ENCODE data around the gene BCAR3. TPM values are rescaled to one million over a fixed set of nuclear protein-coding genes. Genes with fewer than 3 reads are reported as not detected.

BCAR3 gene
- total RNA-seq, 2 donors from 2014 or later: 32.7 to 48.7 TPM

DNA sequence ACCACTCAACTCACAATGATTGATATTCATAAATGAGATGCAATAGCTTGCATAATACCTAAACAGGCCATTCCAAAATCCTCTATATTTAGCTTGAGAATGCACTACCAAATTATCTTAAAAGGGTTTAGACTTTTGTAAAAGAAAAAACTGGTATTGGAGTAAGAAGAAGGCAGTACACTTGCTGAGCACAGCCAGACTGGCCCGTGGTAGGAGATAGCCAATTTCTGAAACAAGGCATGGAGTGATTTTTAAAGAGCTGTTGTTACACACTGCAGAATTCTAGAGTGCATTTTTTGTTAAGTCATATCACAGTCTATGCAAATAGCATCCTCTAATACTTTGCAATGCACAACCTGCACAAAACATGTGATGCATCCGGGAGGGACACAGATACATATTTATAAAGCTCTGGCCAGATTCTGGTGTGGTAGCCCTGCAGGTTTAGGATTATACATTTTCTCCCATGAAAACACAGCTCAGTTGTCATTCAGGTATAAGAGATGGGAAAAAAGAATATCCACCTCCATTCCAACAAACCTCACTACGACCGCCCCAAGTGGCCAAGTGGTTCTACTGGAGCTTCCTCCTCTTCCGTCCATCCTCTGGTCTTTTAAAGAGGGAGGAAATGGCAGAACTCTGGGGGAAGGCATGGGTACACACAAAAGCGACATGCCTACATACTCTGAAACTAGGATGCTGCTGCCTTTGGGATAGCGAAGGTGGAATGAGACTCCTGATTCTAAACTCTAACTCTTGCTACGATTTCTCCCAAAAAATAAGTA is 40.8 kb downstream of the BCAR3 start:
- Mint-ChIP-seq H3K4me1 (peaks cover 31% of the 10 kb centered on the region), H3K36me3 (ENCODE audit: low read depth) (peaks cover 68% of the 10 kb centered on the region), H3K27ac (no peak overlapping the region), H3K27me3 (ENCODE audit: insufficient read depth) (no peaks in the 10 kb centered on the region), H3K4me3 (no peak overlapping the region), H3K9me3 (no peaks in the 10 kb centered on the region)
- H3K9me3 ChIP-seq (ENCODE audit: control insufficient read depth, low read length): peaks cover 20% of the 10 kb centered on the region
- H3K4me3 ChIP-seq (ENCODE audit: low read length): no peak overlapping the region
- TF ChIP-seq, protein P1, sequence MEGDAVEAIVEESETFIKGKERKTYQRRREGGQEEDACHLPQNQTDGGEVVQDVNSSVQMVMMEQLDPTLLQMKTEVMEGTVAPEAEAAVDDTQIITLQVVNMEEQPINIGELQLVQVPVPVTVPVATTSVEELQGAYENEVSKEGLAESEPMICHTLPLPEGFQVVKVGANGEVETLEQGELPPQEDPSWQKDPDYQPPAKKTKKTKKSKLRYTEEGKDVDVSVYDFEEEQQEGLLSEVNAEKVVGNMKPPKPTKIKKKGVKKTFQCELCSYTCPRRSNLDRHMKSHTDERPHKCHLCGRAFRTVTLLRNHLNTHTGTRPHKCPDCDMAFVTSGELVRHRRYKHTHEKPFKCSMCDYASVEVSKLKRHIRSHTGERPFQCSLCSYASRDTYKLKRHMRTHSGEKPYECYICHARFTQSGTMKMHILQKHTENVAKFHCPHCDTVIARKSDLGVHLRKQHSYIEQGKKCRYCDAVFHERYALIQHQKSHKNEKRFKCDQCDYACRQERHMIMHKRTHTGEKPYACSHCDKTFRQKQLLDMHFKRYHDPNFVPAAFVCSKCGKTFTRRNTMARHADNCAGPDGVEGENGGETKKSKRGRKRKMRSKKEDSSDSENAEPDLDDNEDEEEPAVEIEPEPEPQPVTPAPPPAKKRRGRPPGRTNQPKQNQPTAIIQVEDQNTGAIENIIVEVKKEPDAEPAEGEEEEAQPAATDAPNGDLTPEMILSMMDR (conservative IDR thresholded peaks at IDR 0.05): peak; percentile 35
- H3K36me3 ChIP-seq (ENCODE audit: control insufficient read depth, insufficient read depth, low read length): peaks cover 84% of the 10 kb centered on the region
- no peak overlapping the region for H3K27ac ChIP-seq (ENCODE audit: low read depth, low read length)
- no peaks in the 10 kb centered on the region for H3K27me3 ChIP-seq (ENCODE audit: control insufficient read depth, insufficient read depth, low read length, poor library complexity, severe bottlenecking)
- H3K9ac ChIP-seq (ENCODE audit: extremely low read depth, low read length, poor library complexity, severe bottlenecking): no peak overlapping the region
- WGBS, 2 experiments (ENCODE audit: insufficient coverage in 1 of 2, insufficient read length in 1 of 2): 96 to 99% methylated on average over 7 to 8 of the region's 8 CpGs
- no peak for DNase-seq
- peaks cover 16% of the 10 kb centered on the region for H3K4me1 ChIP-seq (ENCODE audit: control insufficient read depth, insufficient read depth, low read length)

DNA sequence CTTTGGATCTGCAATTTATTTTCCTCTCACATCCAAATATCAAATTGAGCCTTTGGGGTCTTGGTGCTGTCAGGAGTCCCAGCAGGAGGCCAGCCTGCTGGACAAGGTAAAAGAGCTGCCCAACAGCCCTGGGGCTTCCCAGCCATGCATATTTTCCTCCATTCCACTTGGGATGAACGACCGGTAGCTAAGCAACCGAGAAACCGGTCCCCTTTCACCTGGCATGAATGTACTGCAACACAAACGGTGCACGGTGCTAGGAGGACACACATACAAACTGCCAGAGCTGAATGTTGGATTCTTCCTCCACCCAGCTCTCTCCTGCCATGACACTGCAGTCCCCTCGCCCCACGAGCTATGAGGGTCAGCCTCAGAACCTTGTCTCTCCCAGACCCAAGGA is 42.7 kb downstream of the BCAR3 start:
- H3K27me3 ChIP-seq (ENCODE audit: control insufficient read depth, insufficient read depth, low read length, poor library complexity, severe bottlenecking): no peaks in the 10 kb centered on the region
- peaks cover 4% of the 10 kb centered on the region for H3K4me1 ChIP-seq (ENCODE audit: control insufficient read depth, insufficient read depth, low read length)
- Mint-ChIP-seq H3K9me3 (no peaks in the 10 kb centered on the region), H3K36me3 (ENCODE audit: low read depth) (peaks cover 86% of the 10 kb centered on the region), H3K27me3 (ENCODE audit: insufficient read depth) (no peaks in the 10 kb centered on the region), H3K4me1 (peaks cover 17% of the 10 kb centered on the region), H3K27ac (no peak overlapping the region), H3K4me3 (no peak overlapping the region)
- H3K36me3 ChIP-seq (ENCODE audit: control insufficient read depth, insufficient read depth, low read length): peaks cover 90% of the 10 kb centered on the region
- H3K9ac ChIP-seq (ENCODE audit: extremely low read depth, low read length, poor library complexity, severe bottlenecking): no peak overlapping the region
- H3K9me3 ChIP-seq (ENCODE audit: control insufficient read depth, low read length): peaks cover 32% of the 10 kb centered on the region
- TF ChIP-seq, protein P1 (conservative IDR thresholded peaks at IDR 0.05): no peak
- no peak for DNase-seq
- WGBS, 2 experiments (ENCODE audit: insufficient coverage in 1 of 2, insufficient read length in 1 of 2): 65 to 82% methylated on average over 6 to 8 of the region's 8 CpGs
- H3K4me3 ChIP-seq (ENCODE audit: low read length): no peak overlapping the region
- H3K27ac ChIP-seq (ENCODE audit: low read depth, low read length): no peak overlapping the region

DNA sequence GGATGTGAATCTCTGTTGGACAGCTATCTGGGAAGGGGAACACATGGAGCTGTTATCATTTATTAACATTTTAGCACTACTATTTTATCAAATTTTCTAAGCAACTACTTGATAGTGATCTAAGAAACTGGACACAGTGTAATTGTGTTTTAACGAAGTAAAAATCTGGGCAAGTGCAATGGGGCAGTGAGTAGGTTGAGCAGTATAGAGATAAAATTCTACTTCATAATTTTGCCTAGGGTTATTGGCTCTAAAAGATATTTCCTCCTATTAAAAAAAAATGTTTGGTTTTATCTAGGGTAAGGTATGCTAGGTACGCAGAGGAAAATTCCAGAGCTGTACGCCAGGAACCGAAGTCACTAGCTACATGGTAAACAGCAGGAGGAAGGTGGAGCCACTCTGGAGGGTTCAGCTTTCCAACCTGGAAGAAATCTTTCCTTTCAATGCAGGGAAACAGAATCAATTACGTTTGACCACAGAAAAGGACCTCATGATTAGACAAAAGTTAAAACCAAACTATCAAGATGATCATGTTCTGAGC is 43.3 kb downstream of the BCAR3 start:
- Mint-ChIP-seq H3K27me3 (ENCODE audit: insufficient read depth) (no peaks in the 10 kb centered on the region), H3K4me3 (no peak overlapping the region), H3K27ac (no peak overlapping the region), H3K9me3 (no peaks in the 10 kb centered on the region), H3K4me1 (peaks cover 11% of the 10 kb centered on the region), H3K36me3 (ENCODE audit: low read depth) (peaks cover 86% of the 10 kb centered on the region)
- TF ChIP-seq, protein P1 (conservative IDR thresholded peaks at IDR 0.05): no peak
- no peak overlapping the region for H3K9ac ChIP-seq (ENCODE audit: extremely low read depth, low read length, poor library complexity, severe bottlenecking)
- peak overlapping the region; percentile 21 for H3K27ac ChIP-seq (ENCODE audit: low read depth, low read length)
- WGBS, 2 experiments (ENCODE audit: insufficient coverage in 1 of 2, insufficient read length in 1 of 2): 97 to 100% methylated on average over 2 to 5 of the region's 5 CpGs
- H3K9me3 ChIP-seq (ENCODE audit: control insufficient read depth, low read length): peaks cover 32% of the 10 kb centered on the region
- no peak overlapping the region for H3K4me3 ChIP-seq (ENCODE audit: low read length)
- no peaks in the 10 kb centered on the region for H3K27me3 ChIP-seq (ENCODE audit: control insufficient read depth, insufficient read depth, low read length, poor library complexity, severe bottlenecking)
- peaks cover 89% of the 10 kb centered on the region for H3K36me3 ChIP-seq (ENCODE audit: control insufficient read depth, insufficient read depth, low read length)
- DNase-seq: no peak
- H3K4me1 ChIP-seq (ENCODE audit: control insufficient read depth, insufficient read depth, low read length): peaks cover 4% of the 10 kb centered on the region
